CD4-positive, alpha-beta T cell treated with Interleukin-15 for 4 hours (primary cell): ENCODE results near the gene KCNMB2.
"Not testable (repeated sequence)": the region's sequence is repeated elsewhere in the genome, so short reads cannot be mapped to it uniquely, and the experiment has no call there.

Experiments
- DNase-seq: peaks from one replicate; pipeline ENCODE4 v3.0.0-alpha.2; 2020; ENCODE audit warnings: low spot score

KCNMB2 gene

DNA sequence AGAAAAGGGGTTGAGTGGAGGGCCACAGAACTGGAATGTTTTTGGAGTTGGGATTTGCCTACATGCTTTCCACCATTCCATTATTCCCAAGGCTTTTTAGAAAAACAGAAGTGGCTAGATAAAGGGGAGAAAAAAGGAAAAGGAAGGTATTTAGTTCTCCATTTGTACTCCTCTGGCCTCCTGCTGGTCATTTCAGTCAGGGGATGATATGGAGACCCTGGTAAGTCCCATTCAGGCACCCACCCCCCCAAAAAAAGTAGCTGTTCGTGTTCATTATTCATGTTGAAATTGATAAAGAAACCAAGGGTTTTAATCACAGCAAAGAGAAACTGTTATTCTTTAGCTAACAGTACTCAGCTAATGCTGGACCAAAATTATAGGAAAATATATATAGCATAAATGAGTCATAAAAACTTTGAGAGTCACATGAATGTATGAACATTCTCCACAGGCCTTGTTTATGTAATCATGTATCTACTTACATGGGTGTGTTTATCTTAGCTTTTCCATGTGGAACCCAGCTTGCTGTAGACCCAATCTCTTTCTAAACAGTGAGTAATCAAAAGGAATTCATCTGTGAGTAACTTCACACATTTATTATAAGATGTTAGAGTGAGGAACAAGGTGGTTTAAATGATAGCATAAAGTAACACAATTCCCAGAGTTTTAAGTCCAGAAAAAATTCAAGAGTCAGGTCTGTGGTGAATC, 167.2 kb downstream of the KCNMB2 start:
- no peak for DNase-seq

DNA sequence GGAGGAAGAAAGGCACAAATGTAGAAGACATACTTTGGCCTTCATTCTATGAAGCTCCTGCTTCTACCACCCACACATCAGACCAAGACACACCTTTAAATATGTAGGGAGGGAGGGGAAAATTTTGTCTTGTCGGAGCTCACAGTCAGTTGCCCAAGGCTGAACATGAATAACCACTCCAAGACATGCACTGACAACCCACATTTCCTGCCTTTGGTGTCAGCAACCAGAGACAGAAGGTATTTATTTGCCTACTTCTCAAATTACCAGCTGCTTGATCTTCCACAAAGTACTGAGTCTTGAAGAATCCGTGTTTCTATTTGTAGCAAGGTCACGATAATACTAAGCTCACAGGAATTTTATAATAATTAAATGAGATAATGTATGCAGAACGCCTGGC, 169.7 kb downstream of the KCNMB2 start:
- no peak for DNase-seq

DNA sequence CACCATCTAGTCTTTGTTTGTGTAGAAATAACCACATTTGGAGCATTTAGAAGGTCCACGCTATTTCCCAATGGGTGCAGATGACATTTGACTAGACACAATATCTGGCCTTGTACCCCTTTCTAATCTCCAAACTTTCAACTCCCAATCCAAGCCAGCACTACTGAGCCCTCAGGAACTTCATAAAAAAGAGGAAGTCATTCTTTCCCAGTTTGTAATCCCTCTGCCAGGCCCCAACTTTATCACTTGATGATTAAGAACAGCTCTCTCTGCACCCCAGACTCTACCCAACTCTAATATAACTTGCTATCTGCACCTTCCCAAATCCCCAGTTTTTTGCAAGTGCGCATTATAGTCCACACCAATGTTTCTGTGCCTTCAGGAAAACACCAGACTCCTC, 170.2 kb downstream of the KCNMB2 start:
- no peak for DNase-seq

DNA sequence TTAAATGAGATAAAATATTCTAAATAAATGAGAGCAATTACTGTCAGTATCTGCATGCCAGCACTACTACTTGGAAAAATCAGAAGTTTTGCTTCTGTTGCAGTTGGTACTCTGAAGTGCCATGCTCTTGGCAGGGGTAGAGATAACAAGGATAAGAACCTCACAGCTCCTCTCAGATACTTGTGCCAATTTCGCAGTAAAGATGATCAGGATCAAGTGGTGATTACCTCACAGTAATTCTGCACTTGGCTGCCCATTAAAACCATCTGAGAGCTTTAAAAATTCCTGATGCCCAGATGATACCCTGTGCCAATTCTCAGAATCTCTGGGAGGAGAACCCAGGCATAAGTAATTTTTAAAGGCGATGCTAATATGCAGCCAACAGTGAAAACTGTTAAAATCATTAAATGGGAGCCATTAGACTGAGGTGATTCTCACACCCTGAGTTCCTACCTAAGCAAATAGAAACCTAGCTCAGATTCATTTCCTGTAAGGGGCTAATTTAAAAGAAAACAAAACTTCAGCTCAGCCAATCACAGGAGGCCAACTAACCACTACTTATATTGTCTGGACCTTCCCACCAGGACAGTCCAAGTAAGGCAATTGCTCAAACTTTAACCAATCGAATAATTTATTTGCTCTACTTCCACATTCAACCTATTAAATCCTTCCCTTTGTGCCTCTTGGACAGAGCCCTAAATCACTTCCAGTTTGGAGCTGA, 171.2 kb downstream of the KCNMB2 start:
- no peak for DNase-seq

DNA sequence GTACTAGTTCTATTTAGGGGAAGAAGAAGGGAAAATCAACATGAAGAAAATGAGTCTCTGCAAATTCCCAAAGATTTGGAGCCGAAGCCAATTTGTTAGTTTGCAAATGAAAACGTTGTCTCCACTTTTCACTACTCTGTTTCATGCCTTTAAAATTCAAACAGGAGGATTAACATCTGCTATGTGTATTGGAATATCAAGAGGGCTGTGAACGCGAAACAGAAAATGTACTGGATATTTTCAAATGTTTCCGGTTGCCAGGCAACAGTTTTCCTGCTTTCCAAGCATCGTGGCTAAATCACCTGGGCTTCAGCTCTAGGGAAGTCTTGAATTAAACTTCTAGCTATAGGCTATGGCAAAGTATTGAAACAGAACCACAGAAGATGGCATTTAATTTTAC, 172.8 kb downstream of the KCNMB2 start:
- DNase-seq, result no peak

DNA sequence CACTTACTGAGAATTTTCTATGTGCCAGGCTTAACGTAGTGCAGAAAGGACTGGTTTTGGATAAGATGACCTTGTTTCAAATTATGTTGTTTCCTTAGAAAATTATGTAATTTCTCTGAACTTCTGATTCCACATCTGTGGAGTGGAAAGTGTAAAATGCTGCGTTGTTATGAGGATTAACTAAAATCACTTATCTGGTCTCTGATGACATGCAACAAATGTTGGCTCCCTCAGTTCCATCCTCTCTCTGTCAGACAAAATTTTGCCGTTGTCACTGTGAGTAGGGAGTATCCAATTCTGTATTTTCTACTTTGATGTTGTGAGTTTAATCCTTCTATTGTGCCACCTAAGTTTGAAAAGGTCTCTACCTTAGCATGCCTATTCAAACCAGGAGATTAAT, 175.5 kb downstream of the KCNMB2 start:
- no peak for DNase-seq

DNA sequence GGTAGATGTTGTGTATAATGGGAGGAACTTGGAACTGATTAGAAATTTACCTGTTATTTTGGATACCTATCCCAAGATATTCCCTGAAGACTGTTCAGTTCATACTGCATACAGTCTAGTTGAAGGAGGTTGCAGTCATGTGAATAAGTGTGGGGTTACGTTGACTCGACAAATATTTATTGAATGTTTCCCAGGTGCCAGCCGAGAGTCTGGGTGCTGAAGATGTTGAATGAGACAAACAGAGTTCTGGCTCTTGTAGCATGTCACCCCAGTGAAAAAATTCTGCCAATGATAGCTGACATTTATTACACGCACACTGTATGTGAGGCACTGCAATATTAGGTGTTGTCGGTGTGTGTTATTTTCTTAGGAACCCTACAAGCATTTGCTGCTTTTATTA, 176.0 kb downstream of the KCNMB2 start:
- no peak for DNase-seq

DNA sequence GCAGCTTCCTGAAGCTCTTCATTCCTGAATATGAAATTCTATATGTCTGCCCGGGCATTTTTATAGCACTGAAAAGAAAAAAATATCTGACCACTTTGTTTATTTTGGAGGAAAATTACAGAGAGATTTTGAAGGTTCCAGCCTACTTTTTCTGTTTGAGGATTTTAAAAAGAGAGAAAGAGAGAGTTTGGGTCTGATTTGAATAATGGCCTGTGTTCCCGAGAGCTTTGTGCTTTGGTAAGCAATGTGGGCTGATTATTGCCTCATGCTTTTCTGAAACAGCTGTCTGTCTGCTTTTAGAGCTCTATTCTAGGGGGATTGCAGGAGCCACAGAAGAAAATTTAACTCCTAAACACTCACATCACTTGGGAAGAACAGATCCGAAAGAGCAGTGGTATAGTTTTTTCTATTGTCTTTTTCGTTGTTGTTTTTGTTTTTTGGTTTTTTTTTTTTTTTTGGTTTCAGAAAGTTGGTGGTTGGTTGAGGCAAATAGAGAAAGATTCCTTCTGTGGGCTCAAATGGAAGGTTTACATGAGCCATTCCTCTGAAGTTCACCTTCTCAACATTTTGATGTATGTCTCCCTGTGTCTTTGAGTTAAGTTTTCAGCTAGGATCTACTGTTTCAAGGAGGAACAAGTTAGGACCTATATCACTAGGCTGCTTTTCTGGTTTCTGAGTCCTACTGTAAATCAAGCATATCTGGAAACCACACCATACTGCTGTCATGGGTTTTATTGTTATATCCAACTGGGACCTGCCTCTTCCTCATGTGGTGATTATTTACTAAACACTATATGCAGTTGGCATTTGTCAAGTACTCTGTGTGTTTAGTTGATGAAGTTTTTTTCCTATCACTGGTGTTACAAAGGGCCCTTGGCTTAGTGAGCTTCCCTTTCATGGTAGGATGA, 178.9 kb downstream of the KCNMB2 start:
- no peak for DNase-seq

DNA sequence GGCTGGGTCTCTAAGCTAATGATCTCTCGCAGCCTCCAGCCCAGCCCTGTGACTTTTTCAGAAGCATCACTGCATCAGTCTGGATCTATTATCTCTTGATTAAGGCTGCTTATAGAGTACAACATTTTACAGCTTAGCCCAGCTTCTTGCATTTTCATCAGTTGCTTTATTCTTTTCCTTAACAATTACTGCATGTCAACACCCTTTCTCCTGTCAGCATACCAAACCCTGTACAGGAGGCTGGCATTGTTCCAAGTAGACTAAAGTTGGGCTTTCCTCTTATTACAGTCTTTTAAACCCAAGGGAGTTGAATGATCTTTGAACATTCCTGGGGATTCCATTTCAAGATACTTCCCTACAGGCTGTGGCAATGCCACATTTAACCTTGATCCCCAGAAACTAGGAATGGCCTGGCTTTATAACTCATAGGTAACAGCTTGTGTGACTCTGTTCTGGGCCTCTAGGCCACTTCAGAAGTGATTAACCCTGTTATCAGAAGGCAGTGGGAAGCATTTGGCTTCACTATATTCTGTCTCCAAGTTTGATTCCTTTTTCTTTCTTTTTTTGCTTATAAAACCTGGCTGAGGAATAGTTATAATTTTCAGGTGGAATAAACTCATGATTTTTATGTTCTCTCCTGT, 182.9 kb downstream of the KCNMB2 start:
- DNase-seq, result no peak

DNA sequence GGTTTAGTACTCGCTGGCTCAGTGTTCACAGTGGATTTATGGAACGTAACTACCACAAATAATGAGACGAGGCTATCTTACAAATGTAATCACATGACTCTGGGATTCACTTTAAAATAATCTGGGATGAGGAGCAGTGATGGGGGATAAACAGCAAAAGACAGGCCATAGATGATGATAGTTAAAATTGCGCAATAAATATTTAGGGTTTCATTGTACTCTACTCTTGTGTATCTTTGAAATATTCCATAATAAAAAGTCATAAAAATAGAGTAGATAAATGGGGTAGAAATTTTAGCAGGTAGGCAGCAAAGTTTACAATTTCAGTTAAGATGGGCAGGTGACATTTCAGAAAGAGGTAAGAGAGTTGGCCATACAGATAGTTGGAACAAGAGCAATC, 196.6 kb downstream of the KCNMB2 start:
- DNase-seq, result no peak

DNA sequence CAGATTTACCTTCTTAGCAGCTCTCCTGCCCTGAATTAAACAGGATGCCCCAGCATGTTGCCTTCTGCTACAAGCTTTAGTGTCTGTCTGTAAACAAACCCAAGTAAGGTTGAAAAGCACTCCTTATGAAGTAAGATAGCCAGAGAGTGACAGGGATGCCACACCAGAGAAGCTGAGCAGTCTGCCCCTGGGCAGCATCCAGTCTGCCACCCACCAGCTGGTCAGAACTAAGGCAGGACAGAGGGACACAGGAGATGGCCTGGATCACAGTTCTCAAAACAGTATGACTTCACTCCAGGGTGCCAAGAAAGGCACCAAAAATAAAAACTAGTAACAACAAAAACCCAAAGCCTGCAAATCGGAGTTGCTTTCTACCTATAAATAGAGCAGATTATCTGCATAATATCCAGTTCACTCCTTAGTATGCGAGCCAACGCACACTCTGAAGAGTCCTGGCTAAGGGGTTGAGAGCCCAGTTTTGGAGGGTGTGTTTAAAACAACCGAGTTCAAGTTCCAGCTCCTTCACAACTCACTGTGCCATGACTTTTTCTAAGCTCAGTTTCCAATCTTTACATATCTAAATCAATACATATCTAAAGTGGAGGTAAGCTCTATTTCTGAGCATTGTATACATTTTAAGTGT, 198.9 kb downstream of the KCNMB2 start:
- DNase-seq, result no peak

DNA sequence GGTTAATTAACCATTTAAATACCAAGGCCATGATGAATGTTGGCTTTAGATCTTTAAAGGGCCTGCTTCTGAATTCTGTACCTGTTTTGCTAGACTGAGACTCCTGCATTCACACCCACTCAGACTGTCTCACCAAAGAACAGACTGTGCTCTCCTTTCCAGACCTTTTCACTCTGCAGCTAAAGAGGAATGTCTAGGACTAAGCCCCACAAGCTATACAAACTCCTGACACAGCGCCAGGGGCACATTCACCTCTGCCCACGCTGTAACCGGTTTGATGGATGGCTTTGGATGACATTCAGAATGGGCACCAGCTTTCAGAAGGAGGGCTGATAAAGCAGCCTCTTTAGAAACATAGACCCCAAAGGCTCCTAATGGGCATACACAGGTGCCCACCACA, 200.1 kb downstream of the KCNMB2 start:
- DNase-seq, result no peak

DNA sequence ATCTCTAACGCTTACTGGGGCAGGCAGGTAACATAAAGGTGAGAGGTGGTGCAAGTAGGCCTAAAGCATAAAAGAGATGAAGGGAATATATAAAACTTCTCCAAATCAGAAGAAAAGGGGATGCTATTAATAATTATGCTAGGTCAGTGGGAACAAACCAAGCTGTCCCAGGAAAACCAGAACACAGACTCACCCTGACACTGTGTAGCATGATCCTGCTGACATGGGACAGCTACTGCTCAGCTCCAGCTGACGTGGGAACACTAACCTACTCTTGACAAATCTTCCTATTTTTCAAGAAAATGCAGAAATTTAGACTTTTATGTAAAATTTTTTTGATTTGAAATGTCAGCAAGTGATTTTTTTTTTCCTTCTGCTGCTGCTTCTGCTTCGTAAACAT, 203.5 kb downstream of the KCNMB2 start:
- DNase-seq, result no peak

DNA sequence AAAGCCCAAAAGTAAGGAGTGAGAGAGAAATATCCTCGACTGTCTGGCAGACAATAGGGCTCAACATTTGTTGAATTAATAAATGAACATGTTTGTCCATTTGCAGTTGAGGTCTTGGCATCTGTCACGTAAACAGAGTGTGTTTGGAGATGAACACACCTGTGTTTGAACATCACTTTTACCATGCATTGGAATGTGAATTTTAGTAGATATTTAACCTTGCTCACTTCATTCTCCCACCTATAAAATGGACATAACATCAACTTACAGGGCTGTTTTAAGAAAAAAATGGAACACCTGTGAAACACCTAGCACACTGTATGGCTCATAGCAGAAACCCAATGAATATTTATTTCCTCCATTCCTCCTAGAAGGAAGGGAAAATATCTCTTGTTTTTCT, 204.8 kb downstream of the KCNMB2 start:
- no peak for DNase-seq

DNA sequence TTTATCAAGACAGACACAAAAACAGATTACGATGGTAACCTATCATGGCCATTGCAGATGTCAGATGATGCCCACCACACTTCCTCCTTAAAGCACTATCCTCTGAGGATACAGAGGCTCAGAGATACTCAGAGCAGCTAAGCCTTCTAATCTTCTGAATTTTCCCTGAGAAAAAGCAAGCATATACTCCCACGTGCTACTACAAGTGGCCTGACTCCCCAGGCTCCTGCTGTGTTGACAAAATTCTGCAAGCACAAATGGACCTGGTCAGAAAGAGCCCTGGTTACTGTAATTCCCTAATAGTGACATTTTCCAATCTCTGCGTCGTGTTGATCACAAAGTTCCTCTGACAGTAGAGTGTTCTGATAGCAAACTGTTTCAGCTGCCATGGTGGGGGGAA, 207.1 kb downstream of the KCNMB2 start:
- DNase-seq, result no peak

DNA sequence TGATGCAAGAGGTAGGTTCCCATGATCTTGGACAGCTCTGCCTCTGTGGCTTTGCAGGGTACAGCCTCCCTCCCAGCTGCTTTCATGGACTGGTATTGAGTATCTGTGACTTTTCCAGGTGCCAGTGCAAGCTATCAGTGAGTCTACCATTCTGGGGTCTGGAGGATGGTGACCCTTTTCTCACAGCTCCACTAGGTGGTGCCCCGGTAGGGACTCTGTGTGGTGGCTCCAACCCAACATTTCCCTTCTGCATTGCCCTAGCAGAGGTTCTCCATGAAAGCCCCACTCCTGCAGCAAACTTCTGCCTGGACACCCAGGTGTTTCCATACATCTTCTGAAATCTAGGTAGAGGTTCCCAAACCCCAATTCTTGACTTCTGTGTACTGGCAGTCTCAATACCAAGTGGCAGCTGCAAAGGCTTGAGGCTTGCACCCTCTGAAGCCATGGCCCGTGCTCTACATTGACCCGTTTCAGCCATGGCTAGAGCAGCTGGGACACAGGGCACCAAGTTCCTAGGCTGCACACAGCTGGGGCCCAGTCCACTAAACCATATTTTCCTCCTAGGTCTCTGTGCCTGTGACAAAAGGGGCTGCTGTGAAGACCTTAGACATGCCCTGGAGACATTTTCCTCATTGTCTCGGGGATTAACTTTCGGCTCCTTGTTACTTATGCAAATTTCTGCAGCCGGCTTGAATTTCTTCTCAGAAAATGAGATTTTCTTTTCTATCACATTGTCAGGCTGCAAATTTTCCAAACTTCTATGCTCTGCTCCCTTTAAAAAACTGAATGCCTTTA, 209.8 kb downstream of the KCNMB2 start:
- DNase-seq, result not testable (repeated sequence)

DNA sequence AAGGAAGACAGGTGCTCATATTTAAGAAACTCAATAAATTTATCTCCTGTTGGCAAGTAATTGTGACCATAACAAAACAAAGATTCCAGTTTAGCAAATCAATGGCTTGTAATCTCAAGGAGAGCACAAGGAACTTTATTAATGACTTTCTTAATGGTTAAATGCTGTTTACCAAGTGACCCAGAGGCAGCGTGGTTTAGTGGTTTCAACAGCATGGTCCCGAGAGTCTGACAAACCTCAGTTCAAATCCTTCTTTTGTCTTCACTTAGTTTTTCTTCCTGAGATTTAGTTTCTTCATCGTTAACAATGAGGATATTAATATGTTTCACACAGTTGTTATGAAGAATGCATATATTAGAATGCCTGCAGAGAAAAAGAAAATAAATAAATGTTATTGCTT, 212.6 kb downstream of the KCNMB2 start:
- DNase-seq, result no peak

DNA sequence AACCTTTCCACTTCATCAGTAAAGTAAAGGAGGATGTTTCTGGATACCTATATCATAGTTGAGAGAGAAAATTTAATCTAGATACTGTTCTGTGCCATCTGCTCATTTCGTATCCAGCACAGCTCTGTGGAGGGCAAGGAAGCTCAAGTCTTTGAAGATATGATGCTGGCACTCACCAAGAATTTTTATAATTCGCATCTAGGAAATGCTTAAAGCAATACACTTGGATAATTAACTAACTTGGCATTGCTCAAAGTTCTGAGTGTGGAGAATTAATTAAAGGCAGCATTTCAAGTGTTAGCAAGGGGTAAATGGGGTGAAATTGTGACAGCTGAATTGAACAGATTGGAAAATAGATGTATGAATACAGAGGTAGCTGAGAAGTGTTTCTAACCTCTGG, 213.2 kb downstream of the KCNMB2 start:
- DNase-seq, result no peak

DNA sequence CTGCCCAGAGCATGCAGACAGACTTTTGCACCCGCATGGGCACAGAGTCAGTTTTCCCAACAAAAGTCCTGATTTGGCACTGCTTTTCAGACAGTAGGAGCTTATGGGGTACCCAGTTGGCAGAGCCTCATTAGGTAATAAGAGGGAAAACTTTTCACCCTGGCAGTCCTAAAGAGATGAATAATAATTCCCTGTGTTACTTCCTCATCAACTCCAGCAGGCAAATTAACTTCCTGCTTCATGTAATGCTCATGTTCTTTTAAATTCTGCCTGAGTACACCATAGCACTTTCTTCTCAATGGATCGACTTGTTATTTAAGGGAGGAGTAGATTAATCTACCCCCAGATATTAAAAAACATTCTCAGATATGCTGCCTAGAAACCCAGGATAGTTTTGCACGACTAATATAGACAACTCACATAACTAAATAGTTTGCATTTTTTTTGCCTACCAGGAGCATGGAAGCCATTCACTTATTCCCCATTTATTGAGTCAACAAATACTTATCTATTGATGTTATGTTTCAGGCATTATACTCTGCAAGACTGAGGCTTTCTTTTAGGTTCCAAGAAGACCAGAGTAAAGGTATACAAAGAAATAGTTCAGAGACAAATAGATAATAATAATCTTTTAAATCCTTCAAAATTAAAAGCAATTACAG, 214.5 kb downstream of the KCNMB2 start:
- no peak for DNase-seq

DNA sequence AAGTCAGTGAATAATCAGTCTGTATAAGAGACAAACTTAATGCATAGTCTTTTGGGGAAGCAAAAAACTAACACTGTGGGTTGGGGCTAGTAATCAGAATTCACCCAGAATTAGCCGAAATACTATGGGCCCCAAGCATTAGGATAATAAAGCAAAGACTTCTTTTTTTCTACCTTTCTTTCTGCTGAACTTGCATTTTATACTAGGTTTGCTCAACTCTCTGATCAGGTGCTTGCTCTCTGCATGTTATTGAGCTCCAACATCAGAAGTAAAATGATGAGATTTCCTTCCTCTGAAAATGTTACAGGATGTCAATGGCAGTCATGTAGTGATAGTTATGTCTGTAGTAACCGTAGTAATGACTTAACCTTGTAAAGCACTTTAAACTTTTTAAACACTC, 216.6 kb downstream of the KCNMB2 start:
- DNase-seq, result no peak
